Stomach (tissue), 9 donors: ENCODE results near the gene MARCHF11. TPM values are rescaled to one million over a fixed set of nuclear protein-coding genes. Genes with fewer than 3 reads are reported as not detected.

Experiments used
- DNase-seq, 2 donors: peaks; one replicate each; pipeline versions ENCODE4 v3.0.0 to v3.0.0-alpha.2; 2013 to 2019
- H3K27ac ChIP-seq, 5 donors: fragments of 200-600 bp in 4 of 5; sonication (generic) in 4 of 5; one replicate each; pipeline ENCODE4 v1.5.1; 2013 to 2019; ENCODE audit warnings: mild to moderate bottlenecking in 1 of 5, moderate library complexity in 1 of 5
- H3K27me3 ChIP-seq, 3 donors: fragments of 200-600 bp; sonication (generic); one replicate each; pipeline ENCODE4 v1.5.1; 2017 to 2019; ENCODE audit warnings: mixed run types in 1 of 3
- H3K36me3 ChIP-seq, 4 donors: fragments of 200-600 bp; sonication (generic); 1 replicate in 3 of 4; 2 replicates in 1 of 4; pipeline ENCODE4 v1.5.1; 2016 to 2019
- H3K4me1 ChIP-seq, 4 donors: fragments of 200-600 bp; sonication (generic); one replicate each; pipeline ENCODE4 v1.5.1; 2016 to 2019
- H3K4me3 ChIP-seq, 4 donors: fragments of 200-600 bp; sonication (generic) in 3 of 4; one replicate each; pipeline ENCODE4 v1.5.1; 2016 to 2019; ENCODE audit warnings: mild to moderate bottlenecking in 1 of 4
- H3K9me3 ChIP-seq, 4 donors: fragments of 200-600 bp; sonication (generic); one replicate each; pipeline ENCODE4 v1.5.1; 2016 to 2019
- CTCF ChIP-seq, 7 experiments: fragments of 450-650 bp in 4 of 7; fragments of 200-600 bp in 3 of 7; sonication (generic) in 3 of 7; IDR thresholded peaks; one replicate each; pipeline ENCODE4 v1.5.1; 2016 to 2019; ENCODE audit warnings: antibody characterized with exemption in 7 of 7, control low read depth in 2 of 7, mild to moderate bottlenecking in 1 of 7
- EP300 ChIP-seq: sonication (generic); formaldehyde crosslinking; IDR thresholded peaks from one replicate; pipeline ENCODE4 v1.6.1; 2017; ENCODE audit warnings: antibody characterized with exemption
- POLR2A ChIP-seq, 4 donors: fragments of 450-650 bp; IDR thresholded peaks; one replicate each; pipeline ENCODE4 v1.6.1; 2016; ENCODE audit warnings: antibody characterized with exemption in 4 of 4, control low read depth in 2 of 4, mild to moderate bottlenecking in 1 of 4, moderate library complexity in 1 of 4
- POLR2AphosphoS5 ChIP-seq, 3 donors: sonication (generic); formaldehyde crosslinking; IDR thresholded peaks; one replicate each; pipeline ENCODE4 v1.6.1; 2016; ENCODE audit warnings: antibody characterized with exemption in 3 of 3
- WGBS, 5 donors: extraction: QIAGEN DNeasy Blood & Tissue Kit in 3 of 5; methylation state at CpG; one replicate each; pipeline versions ENCODE4 v1.1.5 to v1.1.7; 2013 to 2018; 5-methylcytosine and 5-hydroxymethylcytosine counted together
- intact Hi-C: fragments of 100-400 bp; cut with DNase I; formaldehyde crosslinking; loops from one replicate; pipeline ENCODE4 v1.15.1; 2023; ENCODE audit warnings: low total_unique reads
- polyA plus RNA-seq, 3 donors: library from polyadenylated mRNA; stranded (reverse); fragments of 200-250 nt; gene quantifications; one replicate each; pipeline ENCODE4 v1.2.3, GENCODE V29; 2013
- total RNA-seq, 5 donors: library from RNA; depleted of rRNA; stranded (reverse); fragments of >200 nt; gene quantifications; one replicate each; pipeline versions ENCODE4 v1.1.0 to v1.2.3, GENCODE V29; 2014 to 2016
- donor health status: healthy with polysubstance abuse.
- donor health status: Bipolar disorder and iron deficiency.
- donor health status: healthy.

MARCHF11 gene
- total and polyA plus RNA-seq, 8 donors: not detected

- intact Hi-C loops: no loop called here
- Histone ChIP-seq H3K4me1 (no peaks in the 10 kb centered on the region), H3K27ac (no peak overlapping the region), H3K4me3 (no peak overlapping the region), H3K36me3 (no peaks in the 10 kb centered on the region), H3K27me3 (no peaks in the 10 kb centered on the region), H3K9me3 (no peaks in the 10 kb centered on the region)
- no peak for DNase-seq
- no peak for TF ChIP-seq POLR2A (IDR thresholded peaks at IDR 0.05)
- TF ChIP-seq POLR2AphosphoS5 (IDR thresholded peaks at IDR 0.05): no peak
- no peak for TF ChIP-seq EP300
- no peak for TF ChIP-seq CTCF (IDR thresholded peaks at IDR 0.05)
- WGBS, 5 donors: 66 to 77% (median 74%) methylated on average over 9 of the region's 9 CpGs
Measured at GRCh38 chr5:16064135-16064893, 115.3 kb downstream of the MARCHF11 start.

GRCh38 chr5:16061163-16061562 is 118.4 kb downstream of the MARCHF11 start:
- no peak for DNase-seq
- TF ChIP-seq CTCF (IDR thresholded peaks at IDR 0.05) (no peak), POLR2A (IDR thresholded peaks at IDR 0.05) (no peak), EP300 (no peak), POLR2AphosphoS5 (IDR thresholded peaks at IDR 0.05) (no peak)
- Histone ChIP-seq H3K4me1 (no peaks in the 10 kb centered on the region), H3K4me3 (no peak overlapping the region), H3K27me3 (no peaks in the 10 kb centered on the region), H3K36me3 (no peaks in the 10 kb centered on the region), H3K27ac (no peak overlapping the region), H3K9me3 (no peaks in the 10 kb centered on the region)
- intact Hi-C loops: no loop called here
- WGBS, 5 donors: 44 to 64% (median 46%) methylated on average over 3 of the region's 3 CpGs

GRCh38 chr5:16057277-16057676 is 122.3 kb downstream of the MARCHF11 start:
- H3K4me3 ChIP-seq: no peak overlapping the region
- no peaks in the 10 kb centered on the region for H3K27me3 ChIP-seq
- intact Hi-C loops: no loop called here
- TF ChIP-seq POLR2AphosphoS5 (IDR thresholded peaks at IDR 0.05) (no peak), CTCF (IDR thresholded peaks at IDR 0.05) (no peak), POLR2A (IDR thresholded peaks at IDR 0.05) (no peak), EP300 (no peak)
- peaks cover 0 to 4% (median 0%) of the 10 kb centered on the region in 4 donors for H3K9me3 ChIP-seq
- 19 to 47% (median 37%) methylated on average over 1 of the region's 1 CpG for WGBS, 5 donors
- no peaks in the 10 kb centered on the region for H3K36me3 ChIP-seq
- no peaks in the 10 kb centered on the region for H3K4me1 ChIP-seq
- no peak overlapping the region for H3K27ac ChIP-seq
- DNase-seq: no peak

- H3K27me3 ChIP-seq: peaks cover 0 to 4% (median 0%) of the 10 kb centered on the region in 3 donors
- no peak overlapping the region for H3K4me3 ChIP-seq
- intact Hi-C loops: no loop called here
- no peaks in the 10 kb centered on the region for H3K4me1 ChIP-seq
- H3K36me3 ChIP-seq: no peaks in the 10 kb centered on the region
- 48 to 76% (median 69%) methylated on average over 3 of the region's 3 CpGs for WGBS, 5 donors
- H3K27ac ChIP-seq: no peak overlapping the region
- H3K9me3 ChIP-seq: peaks cover 0 to 12% (median 0%) of the 10 kb centered on the region in 4 donors
- TF ChIP-seq POLR2A (IDR thresholded peaks at IDR 0.05) (no peak), EP300 (no peak), POLR2AphosphoS5 (IDR thresholded peaks at IDR 0.05) (no peak), CTCF (IDR thresholded peaks at IDR 0.05) (no peak)
- DNase-seq: no peak
Measured at GRCh38 chr5:16051246-16051755, 128.3 kb downstream of the MARCHF11 start.
